GM21737 (cell line): Measurements from ENCODE around the gene MOSPD2.

Experiments
- ATAC-seq: cut with Tn5 transposase; IDR thresholded peaks from one replicate; pipeline ENCODE4 v1.9.1; 2021; ENCODE audit warnings: mild to moderate bottlenecking, moderate library complexity; ENCODE audit not compliant: unreplicated experiment

MOSPD2 gene

DNA sequence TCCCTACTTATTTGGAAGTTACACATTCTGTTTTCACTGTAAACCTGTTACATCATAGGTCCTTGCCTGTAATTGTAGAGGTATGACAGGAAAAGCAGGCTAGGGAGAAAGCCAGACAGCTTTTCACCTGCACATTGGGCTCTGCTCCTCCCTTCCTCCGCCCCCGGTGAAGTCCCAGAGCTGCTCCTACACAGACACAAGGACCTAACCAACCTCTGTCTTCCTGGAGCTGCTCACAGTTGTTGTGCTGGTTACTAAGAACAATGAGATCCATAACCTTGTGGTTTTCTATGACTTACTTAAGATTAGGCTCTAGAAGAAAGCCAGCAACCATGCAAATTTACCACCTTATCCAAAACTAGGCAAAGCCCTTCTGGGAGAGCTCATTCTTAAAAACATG, 40.0 kb downstream of the MOSPD2 start:
- no peak for ATAC-seq

- ATAC-seq = no peak
Measured at GRCh38 chrX:14915596-14915995, 42.4 kb downstream of the MOSPD2 start.

DNA sequence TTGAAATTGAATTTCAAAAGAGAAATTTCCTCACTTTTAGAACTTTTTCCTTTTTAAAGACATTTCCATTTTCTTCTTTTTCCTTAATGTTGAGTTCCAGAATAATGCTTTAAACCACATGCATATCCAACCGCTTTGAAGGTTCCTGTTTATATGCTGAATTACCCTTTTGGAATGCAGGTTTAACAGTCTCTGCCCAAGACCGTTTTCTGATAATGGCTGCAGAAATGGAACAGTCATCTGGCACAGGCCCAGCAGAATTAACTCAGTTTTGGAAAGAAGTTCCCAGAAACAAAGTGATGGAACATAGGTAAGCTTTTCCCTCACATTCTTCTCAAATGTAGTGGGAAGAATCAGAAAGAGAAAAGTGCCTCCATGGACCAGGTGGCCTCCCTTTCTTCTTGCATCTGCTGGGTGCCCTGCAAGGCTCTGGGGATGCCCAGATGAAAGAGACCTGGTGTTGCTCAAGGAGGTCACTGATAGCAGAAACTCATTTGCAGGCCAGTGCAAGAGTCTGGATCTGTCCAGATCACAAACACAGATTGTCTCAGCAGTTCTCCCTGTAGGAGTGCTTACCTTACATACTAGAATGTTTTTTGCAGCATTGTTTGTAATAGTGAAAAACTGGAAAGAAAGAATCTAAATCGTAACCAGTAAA, 42.9 kb downstream of the MOSPD2 start:
- no peak for ATAC-seq

- no peak for ATAC-seq
Measured at GRCh38 chrX:14919407-14919806, 46.2 kb downstream of the MOSPD2 start.

DNA sequence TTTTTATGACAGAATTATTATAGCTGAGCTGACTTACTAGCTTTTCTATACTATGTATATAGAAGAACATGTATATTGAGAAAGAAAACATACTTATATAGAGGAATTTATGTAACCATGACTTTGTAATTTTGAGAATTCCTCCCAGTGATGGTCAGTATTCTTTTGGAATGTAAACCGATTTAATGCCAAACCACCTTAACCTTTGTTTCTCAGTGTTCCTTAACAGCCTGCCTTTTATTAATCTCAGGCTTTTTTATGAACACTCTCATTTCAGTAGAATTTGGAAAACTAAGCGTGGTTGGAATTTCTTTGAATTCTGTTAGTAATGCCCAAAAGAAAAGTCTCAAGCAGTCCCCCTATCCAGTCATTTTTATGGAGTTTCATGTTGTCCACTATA, 47.0 kb downstream of the MOSPD2 start:
- ATAC-seq = no peak

DNA sequence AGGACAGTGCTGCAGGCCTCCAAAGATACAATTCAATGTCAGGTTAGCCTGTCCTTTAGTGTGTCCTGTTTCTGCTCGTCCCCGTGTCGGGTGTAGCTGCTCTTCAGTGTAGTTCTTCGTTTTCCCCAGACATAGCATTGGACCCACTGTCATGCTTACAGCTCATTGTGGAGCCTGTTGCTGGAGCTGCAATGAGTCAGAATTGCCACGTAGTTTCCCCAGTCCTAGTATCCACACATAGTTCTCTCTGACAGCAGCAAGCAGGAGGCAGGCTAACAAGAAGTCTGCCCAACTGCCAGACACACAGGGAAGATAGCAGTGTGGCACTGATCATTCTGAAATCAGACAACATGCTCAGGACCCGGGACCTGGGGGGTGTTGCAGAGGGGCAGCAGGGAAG, 49.2 kb downstream of the MOSPD2 start:
- ATAC-seq = no peak

DNA sequence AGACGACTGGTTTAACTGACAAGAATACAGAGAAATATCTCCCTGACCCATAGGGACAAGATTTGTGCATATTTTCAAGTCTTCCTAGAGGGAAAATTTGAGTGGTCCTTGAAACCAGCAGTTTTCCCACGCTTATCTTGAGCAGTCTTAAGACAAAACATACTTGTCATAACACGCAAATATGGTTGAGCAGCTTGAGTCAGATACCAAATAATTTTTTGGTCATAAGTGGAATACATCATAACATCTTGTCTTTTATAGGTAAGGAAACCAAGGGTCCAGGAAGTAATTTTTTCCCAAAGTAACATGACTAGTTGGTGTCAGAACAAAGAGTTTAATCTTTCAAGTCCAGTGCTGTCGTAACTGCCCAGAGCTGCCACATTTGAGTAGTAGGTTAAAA, 50.5 kb downstream of the MOSPD2 start:
- ATAC-seq = no peak

DNA sequence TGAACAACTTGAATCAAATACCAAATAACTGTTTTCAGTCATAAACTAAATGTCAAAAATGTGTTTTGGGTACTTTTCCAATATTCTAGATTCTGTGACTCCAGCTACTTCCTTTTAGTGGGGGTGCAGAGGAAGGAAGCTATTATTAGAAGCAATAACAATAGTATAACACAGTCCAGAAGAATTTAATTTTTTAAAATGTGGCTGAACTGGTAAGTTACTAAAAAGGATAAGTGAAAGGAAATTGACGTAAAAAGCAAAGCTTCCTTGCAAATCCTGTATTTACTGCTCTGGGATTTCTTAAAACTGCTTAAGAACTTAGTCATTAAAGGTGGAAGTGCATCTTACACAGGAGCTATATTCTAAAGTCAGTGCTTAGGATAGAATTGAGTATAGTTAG, 53.2 kb downstream of the MOSPD2 start:
- no peak for ATAC-seq

GRCh38 chrX:14927401-14927800, 54.2 kb downstream of the MOSPD2 start:
- ATAC-seq = no peak

DNA sequence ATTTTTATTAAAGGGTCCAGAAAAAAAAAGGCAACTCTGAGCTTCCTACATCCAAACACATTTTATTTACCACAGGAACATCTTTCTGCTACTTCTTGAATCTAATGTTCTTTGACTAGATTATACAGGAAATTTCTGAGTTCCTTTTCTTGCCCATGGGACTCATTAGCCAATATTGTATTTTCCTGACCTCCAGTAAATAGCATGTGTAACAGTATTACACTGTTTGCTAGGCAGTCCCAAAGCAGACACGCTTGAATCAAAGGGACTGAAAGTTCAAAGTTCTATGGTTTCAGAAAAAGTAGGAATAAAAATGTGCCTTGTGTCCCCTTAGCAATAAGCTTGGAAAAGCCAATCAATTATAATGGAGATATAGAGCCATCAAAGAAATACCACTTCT, 57.4 kb downstream of the MOSPD2 start:
- ATAC-seq = no peak

DNA sequence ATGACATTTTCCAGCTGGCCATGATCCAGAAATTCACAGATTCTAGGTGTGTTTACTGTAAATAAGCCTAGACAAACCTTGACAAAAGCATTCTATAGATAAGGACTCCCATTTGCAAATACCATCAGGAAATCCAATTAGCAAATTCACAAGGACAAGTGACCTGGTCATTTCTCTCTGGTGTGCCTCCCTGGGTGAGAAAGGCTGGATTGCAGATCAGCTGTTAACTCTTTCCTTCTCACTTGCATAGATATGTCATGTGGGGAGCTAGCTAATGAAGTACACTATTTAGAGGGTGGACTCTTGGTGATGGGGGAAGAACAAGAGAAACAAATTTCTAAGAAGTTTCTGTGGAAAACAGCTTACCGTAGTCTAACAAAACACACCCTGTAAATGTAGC, 58.9 kb downstream of the MOSPD2 start:
- ATAC-seq = no peak

DNA sequence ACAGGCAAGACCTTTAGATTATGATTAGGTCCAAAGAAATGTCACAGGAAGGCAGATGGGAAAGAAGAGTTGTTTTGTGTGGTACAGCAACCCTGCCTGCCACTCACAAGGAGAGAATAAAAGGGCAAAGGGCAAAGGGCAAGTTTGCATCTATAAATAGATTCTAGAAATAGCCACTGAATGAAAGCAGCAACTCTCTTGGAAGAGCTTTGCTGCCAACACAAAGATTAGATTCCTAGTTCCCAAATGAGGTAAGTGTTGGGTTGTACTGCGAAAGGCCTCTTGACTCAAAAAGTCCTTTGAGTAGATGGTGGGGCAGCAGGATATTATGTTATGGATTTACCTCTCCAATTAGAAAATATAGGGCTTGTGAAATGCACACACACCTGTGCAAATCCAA, 61.2 kb downstream of the MOSPD2 start:
- no peak for ATAC-seq

- ATAC-seq = no peak
Measured at GRCh38 chrX:14936561-14936960, 63.3 kb downstream of the MOSPD2 start.

- ATAC-seq = no peak
Measured at GRCh38 chrX:14939644-14940043, 66.4 kb downstream of the MOSPD2 start.

- no peak for ATAC-seq
Measured at GRCh38 chrX:14941301-14941700, 68.1 kb downstream of the MOSPD2 start.

DNA sequence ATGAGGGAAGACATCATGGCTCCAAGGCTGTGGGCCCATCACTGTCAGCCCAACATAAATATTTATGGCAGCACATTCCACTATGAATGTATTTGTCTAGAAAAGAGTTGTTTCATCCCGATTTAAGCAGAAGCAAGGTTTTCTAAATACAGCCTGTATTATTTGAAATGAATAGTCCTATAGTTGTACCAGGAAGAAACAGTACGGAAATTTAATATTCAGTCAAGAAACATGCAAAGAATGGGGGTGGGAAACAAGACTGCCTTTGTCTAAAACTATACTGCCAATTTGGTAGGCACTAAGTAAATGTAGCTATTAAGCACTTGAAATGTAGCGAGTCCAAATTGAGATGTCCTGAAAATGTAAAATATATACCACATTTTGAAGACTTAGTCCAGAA, 69.1 kb downstream of the MOSPD2 start:
- ATAC-seq = no peak

DNA sequence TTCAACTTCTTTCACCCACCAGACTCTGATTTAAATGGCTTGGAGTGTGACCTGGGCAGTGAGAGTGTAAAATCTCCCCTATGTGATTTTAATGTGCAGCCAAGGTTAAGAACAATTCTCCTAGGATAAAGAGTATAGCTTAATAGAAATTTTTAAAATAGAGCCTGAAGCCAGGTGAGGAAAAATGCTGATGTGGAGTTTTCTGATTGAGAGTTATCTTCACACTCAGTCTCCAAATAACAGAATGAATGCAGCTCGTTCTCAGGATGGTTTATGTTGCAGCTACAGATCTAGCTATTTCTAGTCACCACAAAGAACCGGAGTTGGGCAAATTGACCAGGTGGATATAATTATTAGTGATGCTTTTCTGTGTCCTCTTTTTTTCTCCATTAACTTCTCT, 70.7 kb downstream of the MOSPD2 start:
- ATAC-seq = no peak

- no peak for ATAC-seq
Measured at GRCh38 chrX:14946606-14947155, 73.5 kb downstream of the MOSPD2 start.

DNA sequence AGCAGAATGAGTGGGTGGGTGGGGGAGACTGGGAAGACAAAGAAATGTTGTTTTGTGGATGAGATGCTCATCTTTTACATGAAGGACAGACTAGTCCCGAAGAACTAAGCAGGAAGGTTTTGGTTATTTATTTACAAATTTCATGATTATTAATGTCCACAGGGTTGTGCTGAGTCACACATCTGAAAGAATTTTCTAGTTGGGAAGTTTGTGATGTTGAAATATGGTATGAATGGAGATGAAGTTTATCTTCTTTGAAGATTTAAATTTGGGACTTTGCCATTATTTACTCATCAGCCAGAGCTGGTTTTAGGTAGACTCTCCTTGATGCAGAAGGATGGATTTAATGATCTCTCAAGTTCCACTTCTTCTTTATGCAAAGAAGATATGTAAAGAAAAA, 75.5 kb downstream of the MOSPD2 start:
- ATAC-seq = no peak

DNA sequence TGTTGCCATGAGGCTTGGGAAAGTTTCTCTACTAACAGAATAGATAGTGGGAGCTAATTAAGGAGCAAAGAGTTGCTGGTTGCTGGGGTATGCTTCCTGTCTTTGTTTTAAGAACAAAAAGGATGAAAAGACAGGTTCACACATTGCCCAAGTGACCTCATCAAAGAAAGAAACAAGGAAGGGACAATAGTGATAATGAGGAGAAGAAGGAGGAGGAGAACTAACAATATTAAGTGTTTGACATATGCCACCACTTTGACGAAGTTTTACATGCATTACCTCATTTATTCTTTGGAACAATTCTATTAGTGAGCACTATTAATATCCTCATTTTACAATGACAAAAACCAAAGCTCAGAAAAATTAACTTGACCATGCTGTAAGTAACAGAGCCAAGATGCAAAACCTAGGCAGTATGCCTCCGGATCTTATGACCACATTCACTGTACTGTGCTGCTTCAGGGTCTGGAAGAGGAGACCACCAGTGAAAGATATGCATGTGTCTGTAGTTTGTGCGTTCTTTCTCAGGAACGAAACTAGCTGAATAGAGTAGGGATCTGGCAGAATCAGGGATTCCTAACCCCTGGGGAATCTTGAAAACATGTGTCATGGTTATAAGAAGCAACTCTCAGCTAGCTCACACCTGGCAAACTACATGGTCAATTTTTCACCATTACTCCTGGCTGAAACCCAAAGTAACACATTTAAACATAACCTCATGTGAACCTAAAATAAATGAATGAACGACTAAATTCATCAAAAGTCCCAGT, 83.8 kb downstream of the MOSPD2 start:
- ATAC-seq = no peak

- no peak for ATAC-seq
Measured at GRCh38 chrX:14963447-14964236, 90.4 kb downstream of the MOSPD2 start.

- no peak for ATAC-seq
Measured at GRCh38 chrX:14964500-14964899, 91.3 kb downstream of the MOSPD2 start.
